ENCODE data around the gene LDB2. TPM values are rescaled to one million over a fixed set of nuclear protein-coding genes. Genes with fewer than 3 reads are reported as not detected.

Gene LDB2
- total RNA-seq, 1 donor from 2014 or later, result 4.9 TPM

GRCh38 chr4:16817286-16817685 is 81.2 kb downstream of the LDB2 start:
- Mint-ChIP-seq H3K4me1 (ENCODE audit: low read depth, unreplicated experiment) (peaks cover 3% of the 10 kb centered on the region), H3K27me3 (ENCODE audit: low read depth, unreplicated experiment) (no peaks in the 10 kb centered on the region), H3K27ac (ENCODE audit: unreplicated experiment) (no peak overlapping the region), H3K9me3 (ENCODE audit: unreplicated experiment) (no peaks in the 10 kb centered on the region), H3K4me3 (ENCODE audit: unreplicated experiment) (no peak overlapping the region), H3K36me3 (ENCODE audit: low read depth, unreplicated experiment) (no peaks in the 10 kb centered on the region)
- H3K36me3 ChIP-seq (ENCODE audit: insufficient read depth, low read length), result no peaks in the 10 kb centered on the region
- H3K4me1 ChIP-seq (ENCODE audit: insufficient read depth, low read length), result no peaks in the 10 kb centered on the region
- no peak overlapping the region for H3K4me2 ChIP-seq (ENCODE audit: low read length)
- no peak overlapping the region for H3K27ac ChIP-seq (ENCODE audit: low read depth, low read length)
- no peak overlapping the region for H3K9ac ChIP-seq (ENCODE audit: low read length)
- no peaks in the 10 kb centered on the region for H3K79me2 ChIP-seq (ENCODE audit: insufficient read depth, low read length)
- no peak overlapping the region for H2AFZ ChIP-seq (ENCODE audit: low read depth, low read length)
- H3K27me3 ChIP-seq (ENCODE audit: insufficient read depth, low read length), result no peaks in the 10 kb centered on the region
- no peak overlapping the region for H3K4me3 ChIP-seq (ENCODE audit: insufficient read depth, low read depth, low read length)
- TF ChIP-seq CTCF (IDR thresholded peaks at IDR 0.05; ENCODE audit: insufficient read depth, low read depth, low read length) (no peak), EZH2 (IDR thresholded peaks at IDR 0.05; ENCODE audit: insufficient read depth, low read length) (no peak)
- no peak for FAIRE-seq
- H4K20me1 ChIP-seq (ENCODE audit: insufficient read depth, low read length), result no peaks in the 10 kb centered on the region
- DNase-seq (ENCODE audit: low read depth), result peak; percentile 30
- no peaks in the 10 kb centered on the region for H3K9me3 ChIP-seq (ENCODE audit: insufficient read depth, low read depth, low read length)

- H3K36me3 ChIP-seq (ENCODE audit: insufficient read depth, low read length), result no peaks in the 10 kb centered on the region
- TF ChIP-seq CTCF (IDR thresholded peaks at IDR 0.05; ENCODE audit: insufficient read depth, low read depth, low read length) (no peak), EZH2 (IDR thresholded peaks at IDR 0.05; ENCODE audit: insufficient read depth, low read length) (no peak)
- H3K27ac ChIP-seq (ENCODE audit: low read depth, low read length), result no peak overlapping the region
- H3K27me3 Mint-ChIP-seq (ENCODE audit: low read depth, unreplicated experiment), result no peaks in the 10 kb centered on the region
- no peak for FAIRE-seq
- no peak overlapping the region for H3K4me3 ChIP-seq (ENCODE audit: insufficient read depth, low read depth, low read length)
- no peak for DNase-seq (ENCODE audit: low read depth)
- peak overlapping the region; percentile 16 for H3K27ac Mint-ChIP-seq (ENCODE audit: unreplicated experiment)
- H3K9me3 ChIP-seq (ENCODE audit: insufficient read depth, low read depth, low read length), result no peaks in the 10 kb centered on the region
- H3K79me2 ChIP-seq (ENCODE audit: insufficient read depth, low read length), result no peaks in the 10 kb centered on the region
- no peaks in the 10 kb centered on the region for H3K36me3 Mint-ChIP-seq (ENCODE audit: low read depth, unreplicated experiment)
- H3K4me1 Mint-ChIP-seq (ENCODE audit: low read depth, unreplicated experiment), result no peaks in the 10 kb centered on the region
- H2AFZ ChIP-seq (ENCODE audit: low read depth, low read length), result no peak overlapping the region
- H3K4me2 ChIP-seq (ENCODE audit: low read length), result no peak overlapping the region
- H4K20me1 ChIP-seq (ENCODE audit: insufficient read depth, low read length), result no peaks in the 10 kb centered on the region
- H3K4me3 Mint-ChIP-seq (ENCODE audit: unreplicated experiment), result no peak overlapping the region
- H3K27me3 ChIP-seq (ENCODE audit: insufficient read depth, low read length), result no peaks in the 10 kb centered on the region
- peaks cover 3% of the 10 kb centered on the region for H3K9me3 Mint-ChIP-seq (ENCODE audit: unreplicated experiment)
- no peak overlapping the region for H3K9ac ChIP-seq (ENCODE audit: low read length)
- no peaks in the 10 kb centered on the region for H3K4me1 ChIP-seq (ENCODE audit: insufficient read depth, low read length)
Observed at GRCh38 chr4:16814361-16814760, 84.1 kb downstream of the LDB2 start.

- TF ChIP-seq EZH2 (IDR thresholded peaks at IDR 0.05; ENCODE audit: insufficient read depth, low read length), result no peak
- TF ChIP-seq CTCF (IDR thresholded peaks at IDR 0.05; ENCODE audit: insufficient read depth, low read depth, low read length), result no peak
- Histone ChIP-seq H3K4me1 (ENCODE audit: insufficient read depth, low read length) (no peaks in the 10 kb centered on the region), H3K36me3 (ENCODE audit: insufficient read depth, low read length) (no peaks in the 10 kb centered on the region), H2AFZ (ENCODE audit: low read depth, low read length) (no peak overlapping the region), H3K27me3 (ENCODE audit: insufficient read depth, low read length) (no peaks in the 10 kb centered on the region), H3K27ac (ENCODE audit: low read depth, low read length) (no peak overlapping the region), H3K9me3 (ENCODE audit: insufficient read depth, low read depth, low read length) (no peaks in the 10 kb centered on the region), H3K4me2 (ENCODE audit: low read length) (no peak overlapping the region), H4K20me1 (ENCODE audit: insufficient read depth, low read length) (no peaks in the 10 kb centered on the region), H3K4me3 (ENCODE audit: insufficient read depth, low read depth, low read length) (no peak overlapping the region), H3K79me2 (ENCODE audit: insufficient read depth, low read length) (no peaks in the 10 kb centered on the region), H3K9ac (ENCODE audit: low read length) (no peak overlapping the region)
- FAIRE-seq (no peak), DNase-seq (ENCODE audit: low read depth) (no peak)
- Mint-ChIP-seq H3K27ac (ENCODE audit: unreplicated experiment) (no peak overlapping the region), H3K27me3 (ENCODE audit: low read depth, unreplicated experiment) (no peaks in the 10 kb centered on the region), H3K36me3 (ENCODE audit: low read depth, unreplicated experiment) (no peaks in the 10 kb centered on the region), H3K4me1 (ENCODE audit: low read depth, unreplicated experiment) (no peaks in the 10 kb centered on the region), H3K9me3 (ENCODE audit: unreplicated experiment) (peaks cover 3% of the 10 kb centered on the region), H3K4me3 (ENCODE audit: unreplicated experiment) (no peak overlapping the region)
Observed at GRCh38 chr4:16812041-16812440, 86.4 kb downstream of the LDB2 start.

Measured in astrocyte (in vitro differentiated cells and primary cell).